Measurements from ENCODE around the gene CPNE5. TPM values are rescaled to one million over a fixed set of nuclear protein-coding genes. Genes with fewer than 3 reads are reported as not detected.

Gene CPNE5
- total RNA-seq, 1 donor from 2014 or later = 6.9 TPM

DNA sequence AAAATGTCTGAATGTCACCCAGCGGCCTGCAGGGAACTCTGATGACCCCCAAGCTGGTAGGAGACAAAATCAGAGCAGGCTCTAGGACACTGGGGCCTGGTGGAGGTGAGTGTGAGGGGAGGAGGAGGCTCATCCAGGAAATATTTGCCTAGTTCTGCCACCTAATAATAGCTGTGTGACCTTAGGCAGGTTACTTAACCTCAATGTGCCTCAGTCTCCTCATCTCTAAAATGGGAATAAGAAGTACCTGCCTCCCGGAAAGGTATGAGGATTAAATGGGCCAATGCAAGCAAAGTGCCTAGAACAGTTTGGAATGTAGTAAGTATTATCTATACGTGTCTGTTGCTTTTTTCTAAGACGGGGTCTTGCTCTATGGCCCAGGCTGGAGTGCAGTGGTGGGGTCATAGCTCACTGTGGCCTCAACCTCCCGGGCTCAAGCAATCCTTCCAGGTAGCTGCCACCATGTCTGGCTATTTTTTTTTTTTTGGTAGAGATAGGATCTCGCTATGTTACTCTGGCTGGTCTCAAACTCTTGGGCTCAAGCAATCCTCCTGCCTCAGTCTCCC is 81.2 kb downstream of the CPNE5 start:
- intact Hi-C loops (cut with DNase I) = no loop called here
- DNase-seq (ENCODE audit: low spot score) = no peak
- no peak for ATAC-seq

DNA sequence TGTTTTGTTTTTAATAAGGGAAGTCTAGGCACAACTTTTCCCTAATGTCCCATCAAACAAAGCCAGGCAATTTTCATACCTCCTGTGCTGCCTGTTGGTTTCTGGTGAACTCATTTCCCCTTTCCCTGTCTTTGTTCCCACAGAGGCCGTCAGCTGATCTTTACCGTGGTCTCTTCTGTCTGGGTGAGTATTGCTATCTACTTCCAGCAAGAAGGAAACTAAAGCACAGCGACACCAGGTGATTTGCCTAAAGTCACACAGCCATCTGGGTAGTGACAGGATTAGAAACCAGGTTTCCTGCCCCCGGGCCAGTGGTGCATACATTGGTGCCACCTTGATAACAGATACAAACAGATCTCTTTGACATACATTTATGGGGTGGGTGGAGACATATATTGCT is 82.0 kb downstream of the CPNE5 start:
- intact Hi-C loops (cut with DNase I) = no loop called here
- no peak for ATAC-seq

DNA sequence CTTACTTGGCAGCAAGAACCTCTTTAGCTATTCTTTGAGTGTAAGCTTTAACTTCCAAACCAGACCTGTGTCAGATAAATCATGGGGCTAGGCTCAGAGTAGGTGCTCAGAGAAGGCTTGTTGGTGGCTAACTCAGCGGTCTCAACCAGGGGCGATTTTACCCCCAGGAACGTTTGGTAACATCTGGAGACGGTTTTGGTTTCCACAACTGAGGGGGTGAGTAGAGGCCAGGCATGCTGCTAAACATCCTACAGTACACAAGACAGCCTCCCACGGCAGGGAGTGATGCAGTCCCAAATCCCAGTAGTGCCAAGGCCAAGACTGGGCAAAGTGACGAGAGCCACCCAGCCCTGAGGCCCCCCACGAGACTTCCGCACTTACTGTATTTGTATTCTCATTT is 82.5 kb downstream of the CPNE5 start:
- ATAC-seq = no peak
- intact Hi-C loops (cut with DNase I) = no loop called here
- DNase-seq (ENCODE audit: low spot score) = no peak

More for the DNA sequence above, 82.0 kb downstream of the CPNE5 start:
- DNase-seq (ENCODE audit: low spot score) = no peak

DNA sequence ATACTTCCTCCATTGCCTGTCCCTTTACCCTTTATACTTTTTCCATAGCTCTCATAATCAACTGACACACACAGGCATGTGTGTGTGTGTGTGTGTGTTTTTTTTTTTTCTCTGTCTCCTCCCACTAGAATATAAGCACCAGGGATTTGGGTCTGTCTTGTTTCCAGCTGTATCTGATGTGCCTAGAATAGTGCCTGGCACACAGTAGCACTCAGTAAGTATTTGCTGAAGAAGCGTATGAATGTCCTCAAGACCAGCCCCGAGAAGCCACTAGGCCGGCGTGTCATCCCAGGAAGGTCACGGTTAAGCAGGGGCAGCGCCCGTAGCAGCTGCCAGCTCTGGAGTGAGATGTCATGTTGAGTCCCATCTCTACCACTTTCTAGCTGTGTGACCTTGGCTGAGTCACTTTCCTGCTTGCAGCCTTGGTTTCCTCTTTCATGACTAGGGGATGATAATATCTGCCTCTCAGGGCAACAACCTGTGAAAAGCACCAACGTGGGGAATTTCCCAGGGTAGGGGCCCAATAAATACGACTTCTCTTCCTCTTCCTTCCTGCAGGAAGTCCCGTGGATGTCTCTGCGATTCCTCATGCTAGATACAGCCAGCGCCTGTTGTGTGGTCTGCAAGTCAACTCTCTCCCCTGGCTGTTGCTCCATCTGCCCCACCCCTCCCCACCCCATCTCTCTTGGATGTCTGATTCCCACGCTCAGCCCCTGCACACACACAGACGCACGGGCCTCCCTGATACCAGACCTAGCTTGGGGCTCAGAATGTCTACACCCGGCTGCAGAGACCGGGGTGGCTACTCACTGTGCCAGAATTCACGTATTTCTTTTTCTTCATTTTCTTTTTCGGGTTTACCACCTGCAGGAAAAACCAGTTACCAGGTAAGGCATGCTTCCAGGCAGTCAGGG is 83.6 kb downstream of the CPNE5 start:
- no peak for ATAC-seq
- intact Hi-C loops (cut with DNase I) = no loop called here
- DNase-seq (ENCODE audit: low spot score) = no peak

DNA sequence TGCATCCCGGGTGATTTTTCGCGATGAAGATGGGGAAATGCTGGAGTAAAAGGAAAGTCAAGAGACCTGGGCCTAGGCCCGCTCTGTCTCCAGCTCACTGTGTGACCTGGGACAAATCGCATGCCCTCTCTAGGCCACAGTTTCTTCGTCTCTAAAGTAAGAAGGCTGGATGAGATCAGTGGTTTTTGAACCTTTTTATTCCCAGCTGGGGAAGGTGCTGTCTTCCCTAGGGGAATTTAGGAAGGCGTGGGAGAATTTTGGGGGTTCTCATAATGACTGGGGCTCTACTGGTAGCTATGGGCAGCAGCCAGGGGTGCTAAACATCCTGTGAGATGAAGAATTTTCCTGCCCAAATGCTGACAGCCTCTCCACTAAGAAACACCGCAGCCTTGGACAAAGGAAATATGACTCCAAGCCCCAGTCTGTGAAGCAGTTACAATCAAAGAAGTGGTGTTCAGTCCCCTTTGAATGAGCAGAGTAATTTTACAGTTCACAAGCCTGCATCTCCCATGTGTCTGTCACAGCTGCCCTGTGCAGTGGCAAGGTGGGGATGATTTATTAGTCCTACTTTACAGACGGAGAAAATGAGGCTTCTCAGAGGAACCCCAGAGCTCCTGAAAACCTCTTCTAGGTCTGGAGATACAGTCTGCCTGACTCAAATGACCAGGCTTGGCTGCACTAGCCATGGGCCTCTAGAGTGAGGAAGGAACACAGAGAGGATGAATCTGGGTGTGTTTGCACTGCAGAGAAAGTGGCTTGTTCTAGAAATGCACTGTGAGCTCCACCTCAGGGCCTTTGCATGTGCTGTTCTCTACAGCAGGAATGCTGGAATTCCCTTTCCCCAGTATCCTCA is 84.4 kb downstream of the CPNE5 start:
- no peak for DNase-seq (ENCODE audit: low spot score)
- no peak for ATAC-seq
- intact Hi-C loops (cut with DNase I) = no loop called here

DNA sequence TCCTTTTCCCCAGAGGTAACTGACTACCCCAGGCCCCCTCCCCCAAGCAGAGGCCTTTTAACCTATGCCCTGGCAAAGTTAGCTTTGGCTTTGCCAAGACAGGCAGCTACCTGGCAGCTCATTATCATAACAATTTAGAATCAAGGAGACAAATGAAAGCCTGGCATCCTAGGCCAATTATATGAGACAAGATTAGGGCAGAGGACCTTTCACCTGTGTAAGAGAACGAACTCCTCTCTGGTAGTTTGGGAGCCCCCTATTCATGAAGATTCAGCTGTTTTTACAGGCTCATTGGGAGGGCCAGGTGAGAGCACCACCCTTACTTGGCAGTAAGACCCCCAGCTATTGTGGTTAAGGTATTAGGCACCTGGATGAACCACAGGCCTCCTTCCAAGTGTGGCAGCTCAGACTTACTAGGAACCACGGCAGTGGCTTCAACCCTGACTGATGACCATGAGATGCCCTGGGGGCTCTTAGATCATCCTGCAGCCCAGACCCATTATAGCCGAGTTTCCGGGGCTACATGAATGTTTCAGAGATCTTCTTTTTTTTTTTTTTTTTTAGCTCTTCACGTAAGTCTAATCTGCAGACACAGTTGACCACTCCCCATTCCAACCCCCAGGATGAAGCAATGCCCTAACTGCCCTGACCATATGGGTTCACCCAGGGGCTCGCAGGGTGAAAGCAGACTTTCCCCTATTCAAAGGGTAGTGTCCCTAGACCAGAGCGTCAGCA is 85.4 kb downstream of the CPNE5 start:
- intact Hi-C loops (cut with DNase I) = no loop called here
- no peak for ATAC-seq
- DNase-seq (ENCODE audit: low spot score) = no peak

DNA sequence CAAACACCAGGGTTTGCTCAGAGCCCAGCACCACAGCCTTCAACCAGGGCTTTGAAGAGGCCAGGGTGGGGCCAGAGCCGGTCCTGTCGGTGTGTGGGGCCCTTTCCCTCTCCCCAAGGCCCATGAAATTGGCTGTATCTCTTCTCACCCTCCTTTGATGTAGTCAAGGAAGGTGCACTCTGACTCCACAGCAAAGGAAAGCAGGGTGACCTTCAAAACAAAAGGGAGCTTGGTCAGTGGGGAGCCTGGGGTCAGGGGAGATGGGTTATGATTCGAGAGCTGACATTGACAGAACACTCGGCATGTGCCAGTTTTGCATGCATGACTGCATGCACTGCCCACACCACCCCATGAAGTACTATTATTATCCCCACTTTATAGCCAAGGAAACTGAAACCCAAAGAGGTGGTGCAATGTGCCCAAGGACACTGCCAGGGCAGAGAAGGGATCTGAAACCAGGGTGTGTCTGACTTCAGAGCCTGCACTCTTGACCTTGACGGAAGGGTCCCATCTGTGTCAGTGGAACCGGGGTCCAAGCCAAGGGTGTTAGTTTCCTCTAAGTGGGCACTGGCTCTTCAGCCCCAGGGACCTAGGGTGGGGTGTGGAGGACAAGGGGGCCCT is 86.2 kb downstream of the CPNE5 start:
- intact Hi-C loops (cut with DNase I) = no loop called here
- peak; percentile 35 for ATAC-seq
- DNase-seq (ENCODE audit: low spot score) = no peak

DNA sequence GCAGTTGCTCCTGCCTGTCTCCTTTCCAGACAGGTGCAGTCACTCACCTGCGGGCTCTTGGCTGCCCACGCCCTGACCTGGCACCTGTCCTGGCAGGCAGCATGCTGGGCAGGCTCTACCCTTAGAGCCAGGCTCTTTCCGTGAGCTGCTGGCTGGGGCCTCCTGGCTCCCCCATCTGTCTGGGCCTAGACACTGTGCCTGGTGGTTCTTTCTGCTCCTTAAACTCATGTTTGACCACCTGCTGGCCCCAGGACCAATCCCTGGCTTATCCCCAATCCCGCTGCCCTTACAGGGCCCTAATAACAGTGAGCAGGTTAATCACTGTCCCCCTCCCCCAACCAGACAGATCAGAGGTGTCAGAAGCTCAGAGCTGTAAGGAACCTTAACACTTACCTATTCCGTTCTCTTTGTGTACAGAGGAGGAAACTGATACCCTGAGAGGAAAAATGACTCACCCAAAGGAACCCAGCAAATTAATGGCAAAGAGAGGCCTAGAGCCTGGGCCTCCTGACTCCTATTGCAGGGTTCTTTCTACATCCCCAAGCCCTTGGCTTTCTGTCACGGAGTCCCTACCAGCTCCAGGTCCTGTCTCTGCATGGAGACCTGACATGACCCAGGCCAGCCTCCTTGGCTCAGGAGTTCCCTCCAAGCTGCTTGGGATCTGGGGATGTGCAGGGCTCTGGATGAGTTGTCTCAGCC is 86.9 kb downstream of the CPNE5 start:
- no peak for DNase-seq (ENCODE audit: low spot score)
- no peak for ATAC-seq
- intact Hi-C loops (cut with DNase I) = no loop called here

DNA sequence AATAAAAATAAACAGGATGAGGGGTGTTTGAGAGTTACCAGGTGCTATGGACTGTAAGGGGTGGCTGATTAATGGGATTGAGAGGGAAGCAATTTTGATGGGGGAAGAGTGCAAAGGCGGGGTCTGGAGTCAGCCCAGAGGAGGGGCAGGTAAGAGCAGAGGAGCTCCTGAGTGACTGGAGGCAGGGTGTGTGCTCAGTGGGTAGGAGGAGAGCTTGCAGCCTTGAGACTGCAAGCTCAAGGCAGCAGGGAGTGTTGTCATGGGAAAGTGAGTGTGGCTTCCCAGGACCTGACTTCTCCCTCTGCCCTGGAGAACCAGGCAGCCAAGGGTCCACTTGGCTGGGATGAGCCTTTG is 87.4 kb downstream of the CPNE5 start:
- ATAC-seq (no peak), DNase-seq (ENCODE audit: low spot score) (no peak)
- intact Hi-C loops (cut with DNase I) = no loop called here

DNA sequence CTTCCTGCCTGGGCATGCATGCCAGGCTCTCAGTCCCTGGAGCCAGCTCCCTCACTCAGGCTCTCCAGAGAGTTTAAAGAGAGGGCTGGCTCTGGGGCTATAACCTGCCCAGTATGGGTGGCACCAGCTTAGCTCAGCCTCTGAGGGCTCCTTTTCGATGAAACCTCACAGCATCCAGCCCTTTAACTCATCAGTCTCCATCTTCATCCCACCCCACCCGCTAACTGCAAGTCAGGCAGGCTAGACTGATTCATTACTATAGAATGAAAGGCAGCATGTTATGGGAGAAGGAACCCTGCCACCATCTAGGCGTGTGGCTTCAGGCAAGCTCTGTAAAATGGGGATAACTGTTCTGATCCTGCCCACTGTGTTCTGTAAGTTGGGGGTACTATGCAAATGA is 88.2 kb downstream of the CPNE5 start:
- intact Hi-C loops (cut with DNase I) = no loop called here

DNA sequence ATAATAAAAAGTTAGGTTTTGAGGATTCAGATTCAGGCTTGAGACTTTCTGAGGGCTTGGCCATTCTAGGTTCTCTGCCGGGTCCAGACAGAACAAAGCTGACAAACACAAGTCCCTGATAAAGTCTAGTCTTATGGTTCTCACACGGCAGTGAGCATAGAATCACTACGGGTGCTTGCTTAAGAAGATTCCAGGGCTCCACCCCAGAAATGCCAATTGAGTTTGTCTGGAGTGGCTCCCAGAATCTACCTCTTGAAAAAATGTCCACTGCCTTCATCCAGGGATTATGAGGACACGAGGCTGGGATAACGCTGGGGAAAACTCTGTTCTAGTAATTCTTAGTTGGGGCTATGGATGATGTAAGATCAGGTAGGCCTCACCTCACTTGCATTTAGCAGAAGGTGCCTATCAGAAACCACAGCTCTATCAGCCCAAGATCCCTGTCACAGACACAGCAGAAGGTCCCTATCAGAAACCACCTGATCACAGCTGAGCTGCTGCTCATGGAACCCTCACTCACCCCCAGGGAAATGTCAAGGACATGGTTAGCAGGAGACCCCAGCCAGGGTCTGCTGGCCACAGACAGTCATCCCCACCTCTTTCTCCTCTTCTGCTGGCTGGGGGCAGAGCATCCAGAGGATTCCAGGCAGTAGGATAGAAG is 89.3 kb downstream of the CPNE5 start:
- intact Hi-C loops (cut with DNase I) = no loop called here
- ATAC-seq = no peak
- DNase-seq (ENCODE audit: low spot score) = no peak

More for the DNA sequence above, 88.2 kb downstream of the CPNE5 start:
- DNase-seq (ENCODE audit: low spot score) = no peak
- no peak for ATAC-seq

DNA sequence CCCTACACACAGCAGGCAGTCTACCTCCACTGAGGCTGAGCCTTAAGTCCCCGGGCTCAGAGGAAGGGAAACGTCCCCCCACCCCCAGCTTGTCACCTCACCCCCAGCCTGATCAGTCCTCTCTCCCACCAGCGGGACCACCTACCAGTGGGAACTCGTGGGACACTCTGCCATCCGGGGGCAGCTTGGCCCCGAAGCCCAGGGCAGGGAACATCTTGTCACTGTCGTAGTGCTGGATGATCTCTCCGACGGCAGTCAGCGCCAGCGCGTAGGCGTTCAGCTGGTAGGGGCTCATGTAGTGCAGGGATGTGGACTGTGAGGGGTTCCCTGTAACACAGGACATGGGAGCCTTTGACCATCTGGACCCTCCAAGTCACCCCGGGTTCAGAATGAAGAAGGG is 93.0 kb downstream of the CPNE5 start:
- ATAC-seq = no peak
- intact Hi-C loops (cut with DNase I) = no loop called here
- DNase-seq (ENCODE audit: low spot score) = no peak

DNA sequence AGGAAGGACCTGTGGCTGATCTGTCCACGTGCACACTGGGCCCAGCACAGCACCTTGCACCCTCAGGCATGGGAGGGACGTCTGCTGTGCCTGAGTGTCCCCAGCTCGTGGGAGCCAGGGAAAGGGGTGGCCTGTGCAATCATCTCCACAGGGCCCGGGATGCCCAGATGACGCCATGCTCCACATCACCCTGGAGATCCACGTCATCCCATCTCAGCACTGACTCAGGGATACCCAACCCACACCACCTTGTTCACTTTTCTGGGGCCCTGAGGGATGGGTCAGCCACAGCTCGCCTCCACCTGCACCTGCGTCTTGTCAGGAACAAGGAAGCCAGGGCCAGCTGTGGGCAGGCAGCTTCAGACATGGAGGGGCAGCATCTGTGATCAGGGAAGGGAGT is 93.4 kb downstream of the CPNE5 start:
- DNase-seq (ENCODE audit: low spot score) (no peak), ATAC-seq (no peak)
- intact Hi-C loops (cut with DNase I) = no loop called here

DNA sequence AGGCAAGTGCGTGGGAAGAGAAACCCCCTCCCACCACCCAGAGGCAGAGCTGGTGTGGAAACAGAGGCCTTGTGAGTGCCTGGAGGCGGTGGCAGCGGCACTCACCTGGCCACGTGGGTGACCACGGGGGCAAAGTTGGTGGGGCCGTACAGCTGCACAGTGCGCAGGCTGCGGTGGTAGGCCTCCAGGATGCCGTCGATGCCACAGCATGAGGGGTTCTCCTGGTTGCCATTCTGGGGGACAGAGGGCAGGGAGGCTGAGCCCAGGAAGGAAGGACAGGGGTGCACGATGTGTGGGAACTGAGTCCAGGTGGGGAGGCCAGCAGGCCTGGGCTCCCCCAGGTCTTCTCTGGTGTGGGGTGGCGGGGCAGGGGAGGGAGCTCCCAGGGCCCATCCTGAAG is 94.0 kb downstream of the CPNE5 start:
- intact Hi-C loops (cut with DNase I) = no loop called here
- ATAC-seq = no peak
- no peak for DNase-seq (ENCODE audit: low spot score)

DNA sequence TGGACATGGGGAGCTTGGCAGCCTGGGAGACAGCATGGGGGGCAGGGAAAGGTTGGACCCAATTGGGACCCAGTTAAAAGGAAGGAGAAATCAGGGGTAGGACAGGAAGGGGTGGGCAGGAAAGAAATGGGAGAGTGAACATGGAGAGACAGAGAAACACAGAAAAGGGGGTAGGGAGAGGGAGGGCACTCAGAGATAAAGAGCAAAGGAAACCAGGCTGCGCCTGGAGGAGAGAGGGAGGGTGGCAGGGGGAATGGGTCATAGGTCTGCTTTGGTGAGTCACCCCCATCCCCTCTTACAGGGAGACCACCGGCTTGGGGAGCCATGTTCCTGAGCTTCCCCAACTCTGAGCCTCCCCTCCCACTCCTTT is 95.0 kb downstream of the CPNE5 start:
- DNase-seq (ENCODE audit: low spot score) = no peak
- no peak for ATAC-seq
- intact Hi-C loops (cut with DNase I) = no loop called here

DNA sequence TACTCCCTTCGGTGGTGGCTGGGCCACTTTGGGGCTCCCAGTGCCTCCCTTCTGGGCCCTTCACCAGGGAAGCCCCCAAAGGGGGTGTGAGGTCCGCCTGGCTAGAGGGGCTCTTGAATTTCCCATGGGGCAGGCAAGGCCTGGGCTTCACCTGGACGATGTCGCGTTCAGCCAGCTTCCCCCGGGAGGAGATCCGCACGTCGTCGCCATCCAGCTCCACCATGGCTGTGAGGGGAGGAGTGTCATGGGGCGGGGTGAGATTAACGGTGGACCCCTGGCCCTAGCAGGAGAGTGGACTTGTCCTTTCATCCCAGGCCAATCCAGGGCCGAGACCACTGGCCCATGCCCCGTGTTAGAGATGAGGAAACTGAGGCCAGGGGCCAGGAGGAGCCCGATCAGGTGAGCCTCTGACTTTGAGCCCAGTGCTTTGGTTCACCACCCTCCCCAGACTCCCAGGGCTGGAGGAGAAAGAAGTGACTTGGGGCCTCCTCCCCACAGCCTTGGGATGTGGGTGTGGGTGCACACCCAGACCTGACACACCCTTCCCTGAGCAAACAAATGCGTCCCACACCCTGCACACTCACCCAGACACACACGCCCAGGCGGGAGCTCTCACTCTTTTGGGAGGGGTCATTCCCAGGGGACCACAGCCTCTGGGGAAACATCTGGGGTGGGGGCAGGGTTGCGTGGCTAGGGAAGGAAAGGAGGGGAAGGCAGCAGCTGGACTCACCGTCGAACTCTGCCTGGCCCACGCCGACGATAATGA is 95.5 kb downstream of the CPNE5 start:
- DNase-seq (ENCODE audit: low spot score) = no peak
- intact Hi-C loops (cut with DNase I) = no loop called here
- ATAC-seq = no peak

DNA sequence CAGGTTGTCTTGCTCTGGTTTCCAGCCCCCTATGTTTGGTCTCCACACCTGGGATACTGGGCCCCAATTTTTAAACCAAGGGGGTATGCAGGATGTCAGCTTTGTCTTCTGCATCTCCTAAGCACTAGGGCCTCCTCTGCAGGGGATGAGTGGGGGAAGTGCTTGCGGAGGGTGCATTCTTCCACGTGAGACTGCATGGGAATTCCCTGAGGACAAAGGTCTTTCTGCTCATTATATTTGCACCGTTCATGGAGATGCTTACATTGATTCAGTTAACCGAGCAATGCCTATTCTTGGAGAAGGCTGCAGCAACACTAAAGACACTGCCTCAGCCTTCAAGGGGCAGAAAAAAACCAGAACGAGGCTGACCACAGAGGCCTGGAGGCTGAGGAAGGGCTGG is 96.2 kb downstream of the CPNE5 start:
- ATAC-seq (no peak), DNase-seq (ENCODE audit: low spot score) (no peak)
- intact Hi-C loops (cut with DNase I) = no loop called here
